ENCODE results near the gene POLDIP2. TPM values are rescaled to one million over a fixed set of nuclear protein-coding genes. Genes with fewer than 3 reads are reported as not detected.

POLDIP2 gene
- total RNA-seq, 1 experiment from 2014 or later: 82.8 TPM

DNA sequence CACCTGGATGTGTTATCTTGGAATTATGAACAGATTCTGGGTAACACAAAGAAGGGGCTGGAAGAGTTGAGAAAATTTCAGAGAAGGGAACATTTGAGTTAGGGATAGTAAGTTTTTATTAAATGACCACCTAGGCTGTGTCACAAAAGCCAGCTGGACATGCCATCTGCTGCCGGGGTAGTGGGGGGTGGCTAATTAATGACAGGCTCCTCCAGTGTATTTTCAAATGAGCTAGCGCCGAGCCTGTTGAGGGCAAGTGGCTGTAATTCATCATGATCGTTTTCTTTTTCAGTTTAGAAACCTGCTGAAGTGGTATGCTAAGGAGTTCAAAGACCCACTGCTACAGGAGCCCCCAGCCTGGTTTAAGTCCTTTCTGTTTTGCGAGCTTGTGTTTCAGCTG lies 32.1 kb downstream of the POLDIP2 start:
- peak; percentile 5 for DNase-seq
- no CpG with 5 or more reads among the region's 5 CpGs for WGBS (ENCODE audit: extremely low coverage, insufficient read length, low lambda C conversion rate)
- no peak overlapping the region for H2BK12ac ChIP-seq (ENCODE audit: insufficient read length, low read depth, low read length)
- peaks cover 6% of the 10 kb centered on the region for H3K4me1 ChIP-seq (ENCODE audit: insufficient read depth, low read length)
- no peak overlapping the region for H4K91ac ChIP-seq (ENCODE audit: insufficient read length, low read depth, low read length)
- Mint-ChIP-seq H3K9me3 (no peaks in the 10 kb centered on the region), H3K36me3 (ENCODE audit: insufficient read depth in 1 of 3, low read depth in 3 of 3) (peaks cover 35 to 65% (median 60%) of the 10 kb centered on the region in 3 experiments; a peak in 6 of 7 replicates), H3K27me3 (ENCODE audit: low read depth) (no peaks in the 10 kb centered on the region), H3K4me1 (peaks cover 26 to 28% of the 10 kb centered on the region in 2 experiments), H3K4me3 (no peak overlapping the region), H3K27ac (peak overlapping the region in 2 of 3 experiments; percentile 10 to 22; a peak in 2 of 7 replicates)
- H3K9ac ChIP-seq (ENCODE audit: extremely low read depth, insufficient read length, low read length): no peak overlapping the region
- no peak overlapping the region for H3K4me2 ChIP-seq (ENCODE audit: insufficient read depth, insufficient read length, low read length)
- H2BK15ac ChIP-seq (ENCODE audit: low read depth, low read length): no peak overlapping the region
- no peak overlapping the region for H2BK5ac ChIP-seq (ENCODE audit: insufficient read length, low read length)
- H3K9me3 ChIP-seq (ENCODE audit: control insufficient read depth, low read depth, low read length): no peaks in the 10 kb centered on the region
- H3K27me3 ChIP-seq (ENCODE audit: insufficient read depth, low read length): no peaks in the 10 kb centered on the region
- no peak overlapping the region for H3K14ac ChIP-seq (ENCODE audit: insufficient read depth, low read length)
- no peak overlapping the region for H2BK20ac ChIP-seq (ENCODE audit: low read depth, low read length, poor library complexity, severe bottlenecking)
- TF ChIP-seq, protein P1, sequence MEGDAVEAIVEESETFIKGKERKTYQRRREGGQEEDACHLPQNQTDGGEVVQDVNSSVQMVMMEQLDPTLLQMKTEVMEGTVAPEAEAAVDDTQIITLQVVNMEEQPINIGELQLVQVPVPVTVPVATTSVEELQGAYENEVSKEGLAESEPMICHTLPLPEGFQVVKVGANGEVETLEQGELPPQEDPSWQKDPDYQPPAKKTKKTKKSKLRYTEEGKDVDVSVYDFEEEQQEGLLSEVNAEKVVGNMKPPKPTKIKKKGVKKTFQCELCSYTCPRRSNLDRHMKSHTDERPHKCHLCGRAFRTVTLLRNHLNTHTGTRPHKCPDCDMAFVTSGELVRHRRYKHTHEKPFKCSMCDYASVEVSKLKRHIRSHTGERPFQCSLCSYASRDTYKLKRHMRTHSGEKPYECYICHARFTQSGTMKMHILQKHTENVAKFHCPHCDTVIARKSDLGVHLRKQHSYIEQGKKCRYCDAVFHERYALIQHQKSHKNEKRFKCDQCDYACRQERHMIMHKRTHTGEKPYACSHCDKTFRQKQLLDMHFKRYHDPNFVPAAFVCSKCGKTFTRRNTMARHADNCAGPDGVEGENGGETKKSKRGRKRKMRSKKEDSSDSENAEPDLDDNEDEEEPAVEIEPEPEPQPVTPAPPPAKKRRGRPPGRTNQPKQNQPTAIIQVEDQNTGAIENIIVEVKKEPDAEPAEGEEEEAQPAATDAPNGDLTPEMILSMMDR (conservative IDR thresholded peaks at IDR 0.05): no peak
- H3K18ac ChIP-seq (ENCODE audit: insufficient read length, low read depth, low read length): no peak overlapping the region
- no peak overlapping the region for H3T11ph ChIP-seq (ENCODE audit: low read length)
- H4K8ac ChIP-seq (replicated peaks; ENCODE audit: insufficient read length, low read depth, low read length): no peak overlapping the region
- no peak overlapping the region for H3K56ac ChIP-seq (ENCODE audit: insufficient read length, low read depth, low read length)
- no peak overlapping the region for H3K23ac ChIP-seq (ENCODE audit: insufficient read length, low read depth, low read length)
- H3K23me2 ChIP-seq (ENCODE audit: insufficient read length, low read depth, low read length, poor library complexity, severe bottlenecking): peaks cover 6% of the 10 kb centered on the region
- peaks cover 46% of the 10 kb centered on the region for H3K79me2 ChIP-seq (ENCODE audit: insufficient read depth, low read length)
- no peak overlapping the region for H2AK5ac ChIP-seq (ENCODE audit: insufficient read length, low read length)
- H3K27ac ChIP-seq (ENCODE audit: insufficient read length, low read depth, low read length): no peak overlapping the region
- no peak overlapping the region for H3K4ac ChIP-seq (ENCODE audit: low read depth, low read length)
- no peak overlapping the region for H4K5ac ChIP-seq (ENCODE audit: insufficient read length, low read depth, low read length)
- peaks cover 3% of the 10 kb centered on the region for H4K20me1 ChIP-seq (ENCODE audit: control insufficient read depth, insufficient read depth, insufficient read length)
- H2BK120ac ChIP-seq (ENCODE audit: low read depth, low read length, poor library complexity, severe bottlenecking): no peak overlapping the region
- peaks cover 9% of the 10 kb centered on the region for H3K79me1 ChIP-seq (ENCODE audit: insufficient read depth, low read depth, low read length, poor library complexity, severe bottlenecking)
- H2AFZ ChIP-seq (ENCODE audit: low read length): no peak overlapping the region
